DLD1 (cell line): ENCODE data around the gene TKTL2.

ENCODE experiments used
- in situ Hi-C: cut with HindIII; loops from 2 replicates; pipeline ENCODE4 v1.10.0; 2017; ENCODE audit warnings: low sequenced_read_pairs

The TKTL2 gene, protein sequence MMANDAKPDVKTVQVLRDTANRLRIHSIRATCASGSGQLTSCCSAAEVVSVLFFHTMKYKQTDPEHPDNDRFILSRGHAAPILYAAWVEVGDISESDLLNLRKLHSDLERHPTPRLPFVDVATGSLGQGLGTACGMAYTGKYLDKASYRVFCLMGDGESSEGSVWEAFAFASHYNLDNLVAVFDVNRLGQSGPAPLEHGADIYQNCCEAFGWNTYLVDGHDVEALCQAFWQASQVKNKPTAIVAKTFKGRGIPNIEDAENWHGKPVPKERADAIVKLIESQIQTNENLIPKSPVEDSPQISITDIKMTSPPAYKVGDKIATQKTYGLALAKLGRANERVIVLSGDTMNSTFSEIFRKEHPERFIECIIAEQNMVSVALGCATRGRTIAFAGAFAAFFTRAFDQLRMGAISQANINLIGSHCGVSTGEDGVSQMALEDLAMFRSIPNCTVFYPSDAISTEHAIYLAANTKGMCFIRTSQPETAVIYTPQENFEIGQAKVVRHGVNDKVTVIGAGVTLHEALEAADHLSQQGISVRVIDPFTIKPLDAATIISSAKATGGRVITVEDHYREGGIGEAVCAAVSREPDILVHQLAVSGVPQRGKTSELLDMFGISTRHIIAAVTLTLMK

DNA sequence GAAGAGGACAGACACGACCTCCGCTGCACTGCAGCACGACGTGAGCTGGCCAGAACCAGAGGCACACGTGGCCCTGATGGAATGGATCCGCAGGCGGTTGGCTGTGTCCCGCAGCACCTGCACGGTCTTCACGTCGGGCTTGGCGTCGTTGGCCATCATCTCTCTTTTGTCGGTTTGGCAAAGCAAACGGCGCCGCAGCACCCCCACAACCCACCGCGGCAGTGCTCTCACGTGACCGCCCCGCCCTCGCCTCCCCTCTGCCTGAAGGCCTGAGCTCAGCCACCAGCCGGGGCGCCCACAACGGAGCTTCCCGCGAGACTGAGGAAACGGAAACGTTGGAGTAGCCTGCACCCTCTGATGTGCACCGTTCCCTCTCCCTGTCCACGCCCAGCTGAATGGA, at the start of gene TKTL2:
Gene TKTL2 (minus strand): TSS at position 179 of the 400 bp plus-strand sequence. CDS start 20 bp downstream, at position 159.
- in situ Hi-C loops: no loop called here

DNA sequence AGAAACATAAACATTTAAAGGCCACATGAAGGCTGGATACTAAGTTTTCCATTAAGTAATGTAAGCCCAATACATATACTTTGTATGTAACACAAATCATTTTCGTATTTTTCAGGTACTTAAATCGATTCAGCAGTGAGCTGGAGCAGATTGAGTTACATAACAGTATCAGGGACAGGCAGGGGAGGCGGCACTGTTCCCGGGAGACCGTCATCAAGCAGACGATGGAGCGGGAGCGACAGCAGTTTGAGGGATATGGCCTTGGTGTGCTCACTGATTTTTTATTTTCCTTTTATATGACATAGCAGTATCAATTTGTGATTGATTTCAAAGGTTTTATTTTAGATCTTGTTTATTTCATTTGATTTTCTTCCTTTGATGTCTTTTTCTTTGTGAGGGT, 41.6 kb upstream of the TKTL2 start:
- in situ Hi-C loops: no loop called here

DNA sequence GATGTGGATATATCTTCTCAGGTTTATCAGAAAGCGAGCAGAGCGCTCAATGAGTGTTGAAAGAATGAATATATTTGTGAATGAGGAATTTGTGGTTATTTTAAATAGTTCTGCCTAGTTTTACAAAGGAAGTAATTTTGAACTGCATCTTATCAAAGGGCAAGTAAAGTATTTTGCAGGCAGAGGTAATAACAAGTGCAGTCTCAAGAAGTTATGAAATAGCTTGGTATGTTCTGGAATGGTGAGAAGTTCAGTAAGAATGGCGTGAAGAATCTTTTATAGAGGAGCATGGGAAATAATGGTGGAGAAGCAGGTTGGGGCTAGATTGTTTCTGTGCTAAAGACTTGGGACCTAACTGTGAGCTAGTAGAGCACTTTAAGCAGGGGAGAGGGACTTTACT, 31.8 kb upstream of the TKTL2 start:
- in situ Hi-C loops: no loop called here

DNA sequence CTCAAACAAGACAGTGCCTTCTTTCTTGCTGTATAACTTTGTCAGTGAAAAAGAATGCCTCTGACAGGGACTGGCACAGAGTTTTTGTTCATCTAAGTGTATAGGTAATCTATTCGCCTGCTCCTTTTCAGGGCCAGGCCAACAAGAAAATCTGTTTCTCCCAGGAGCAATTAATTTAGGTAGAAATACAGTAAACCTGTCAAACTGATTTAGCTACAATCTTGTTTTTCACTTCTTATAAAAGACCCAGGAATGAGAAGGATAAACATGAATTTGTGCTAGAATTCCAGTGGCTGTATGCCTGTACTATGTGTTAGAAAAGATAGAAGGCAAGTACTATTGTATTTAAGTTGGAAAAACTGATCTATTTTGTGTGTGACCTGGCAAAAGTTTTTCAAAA, 27.0 kb upstream of the TKTL2 start:
- in situ Hi-C loops: no loop called here

DNA sequence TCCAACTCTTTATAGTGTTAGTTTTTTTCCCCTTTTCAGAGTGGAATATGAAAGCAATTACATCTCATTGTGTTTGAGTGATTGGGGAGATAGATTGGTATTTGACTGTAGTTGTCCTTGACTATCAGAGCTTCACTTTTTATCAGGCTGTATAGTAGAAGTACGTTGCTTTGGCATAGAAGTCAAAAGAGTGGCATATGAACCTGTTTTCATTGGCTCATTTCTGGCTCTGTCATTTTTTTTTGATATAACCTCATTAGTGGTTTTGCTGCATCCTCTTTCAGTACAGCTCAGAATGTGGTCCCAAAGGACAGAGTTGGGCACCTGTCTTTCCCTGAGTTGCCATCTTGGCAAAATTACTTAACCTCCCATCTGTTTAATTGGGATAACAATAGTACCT, 22.3 kb upstream of the TKTL2 start:
- in situ Hi-C loops: no loop called here

DNA sequence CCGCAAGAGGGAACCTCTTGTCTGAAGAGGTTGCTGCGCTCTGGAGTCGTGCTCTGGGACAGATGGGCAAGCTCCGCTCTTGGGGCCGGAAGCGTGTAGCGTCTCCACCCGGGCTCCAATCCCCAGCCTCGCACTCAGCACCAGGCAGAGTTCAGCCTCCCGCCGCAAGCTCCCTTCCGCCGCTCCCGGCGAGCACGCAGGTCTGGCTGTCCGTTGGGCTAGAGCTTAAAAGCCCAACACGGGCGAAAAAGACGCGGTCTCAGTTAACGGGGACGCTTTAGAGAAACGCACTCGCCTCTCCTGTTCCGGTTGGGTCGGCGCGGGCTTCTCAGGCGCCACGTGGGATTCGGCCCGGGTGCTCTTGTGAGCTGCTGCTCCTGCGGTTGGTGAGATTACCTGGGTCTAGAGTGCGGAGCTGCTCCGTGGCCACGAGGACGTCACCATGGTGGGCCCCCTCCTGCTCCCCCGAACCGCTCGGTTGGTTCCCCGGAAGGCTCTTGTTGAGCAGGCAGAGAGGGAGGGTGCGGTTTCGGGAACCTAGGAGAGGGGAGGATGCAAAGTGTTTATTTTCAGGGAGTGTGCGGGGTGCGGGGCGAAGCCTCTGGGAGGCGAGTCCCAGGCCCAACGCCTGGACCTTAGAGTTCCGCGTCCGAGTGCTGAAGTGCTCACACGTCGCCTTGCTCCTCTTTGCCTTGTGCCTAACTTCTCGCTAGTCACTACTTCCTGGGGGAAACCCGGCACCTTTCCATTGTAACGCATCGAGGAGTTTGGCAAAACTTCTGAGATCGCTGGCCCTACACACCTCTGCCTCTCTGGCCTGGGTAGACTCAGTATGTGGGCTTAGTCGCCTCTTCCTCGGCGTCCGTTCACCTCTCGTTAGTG, 21.0 kb upstream of the TKTL2 start, which contains the start of gene TMA16:
Gene TMA16 (plus strand): TSS at position 331 of the 882 bp plus-strand sequence. CDS start 112 bp downstream, at position 443.
- in situ Hi-C loops: no loop called here

DNA sequence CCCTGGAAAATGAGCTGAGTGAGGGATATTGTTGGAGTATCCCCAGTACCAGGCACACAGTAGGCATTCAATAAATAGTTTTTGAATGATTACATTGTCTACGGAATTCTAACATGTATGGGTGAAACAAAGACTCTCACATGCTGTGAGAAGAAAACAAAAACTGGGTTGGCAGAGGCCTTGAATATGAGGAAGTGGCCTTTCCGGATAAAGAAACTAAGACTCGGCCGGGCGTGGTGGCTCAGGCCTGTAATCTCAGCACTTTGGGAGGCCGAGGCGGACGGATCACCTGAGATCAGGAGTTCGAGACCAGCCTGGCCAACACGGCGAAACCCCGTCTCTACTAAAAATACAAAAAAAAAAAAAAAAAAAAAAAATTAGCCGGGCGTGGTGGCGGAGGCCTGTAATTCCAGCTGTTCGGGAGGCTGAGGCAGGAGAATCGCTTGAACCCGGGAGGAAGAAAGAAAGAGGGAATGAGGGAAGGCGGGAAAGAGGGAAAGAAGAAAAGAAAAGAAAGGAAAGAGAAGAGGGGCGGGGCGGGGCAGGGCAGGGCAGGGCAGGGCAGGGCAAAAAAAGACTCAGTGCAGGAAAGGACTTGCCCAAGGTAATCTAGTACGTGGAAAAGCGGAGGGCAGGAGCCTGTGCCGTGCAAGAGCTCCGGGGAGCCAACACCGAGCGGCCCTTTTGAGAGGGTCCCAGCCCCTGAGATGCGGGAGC, 20.2 kb upstream of the TKTL2 start:
- in situ Hi-C loops: no loop called here

DNA sequence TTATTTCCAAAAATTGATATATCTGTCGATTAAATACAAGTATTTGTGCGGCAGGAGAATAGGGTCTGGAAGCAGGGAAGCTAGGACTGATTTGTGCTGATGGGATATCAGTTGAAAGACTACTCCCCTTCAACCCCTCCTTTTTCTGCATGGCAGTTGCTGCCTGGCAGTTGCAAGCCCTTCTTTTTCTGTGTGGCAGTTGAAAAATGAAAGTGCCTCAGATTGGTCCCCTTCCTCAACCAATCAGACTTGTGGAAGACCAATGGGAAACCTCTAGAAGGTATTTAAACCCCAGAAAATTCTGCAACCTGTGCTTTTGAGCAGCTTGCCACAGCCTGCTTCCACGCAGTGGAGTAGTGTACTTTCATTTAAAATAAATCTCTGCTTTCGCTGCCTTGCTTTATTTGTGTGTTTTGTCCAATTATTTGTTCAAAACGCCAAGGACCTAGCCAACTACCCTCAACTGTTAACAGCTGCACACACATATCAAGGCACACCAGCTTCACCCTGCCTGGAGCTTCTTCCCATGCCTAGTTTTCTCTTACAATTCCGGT, 19.5 kb upstream of the TKTL2 start:
- in situ Hi-C loops: no loop called here

DNA sequence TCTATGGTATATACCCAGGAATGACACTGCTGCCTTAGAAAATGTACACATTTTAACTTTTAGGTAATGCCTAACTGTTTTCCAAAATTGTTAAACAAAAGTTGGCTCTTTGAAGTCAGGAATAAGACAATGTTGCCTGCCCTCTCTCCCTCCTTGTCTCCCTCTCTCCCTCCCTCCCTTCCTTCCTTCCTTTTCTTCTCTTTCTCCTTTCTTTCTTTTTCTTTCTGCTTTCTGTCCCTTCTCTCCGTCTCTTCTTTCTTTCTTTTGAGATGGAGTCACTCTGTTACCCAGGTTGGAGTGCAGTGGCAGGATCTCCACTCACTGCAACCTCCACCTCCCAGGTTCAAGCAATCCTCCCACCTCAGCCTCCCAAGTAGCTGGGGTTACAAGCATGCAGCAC, 16.4 kb upstream of the TKTL2 start:
- in situ Hi-C loops: no loop called here

DNA sequence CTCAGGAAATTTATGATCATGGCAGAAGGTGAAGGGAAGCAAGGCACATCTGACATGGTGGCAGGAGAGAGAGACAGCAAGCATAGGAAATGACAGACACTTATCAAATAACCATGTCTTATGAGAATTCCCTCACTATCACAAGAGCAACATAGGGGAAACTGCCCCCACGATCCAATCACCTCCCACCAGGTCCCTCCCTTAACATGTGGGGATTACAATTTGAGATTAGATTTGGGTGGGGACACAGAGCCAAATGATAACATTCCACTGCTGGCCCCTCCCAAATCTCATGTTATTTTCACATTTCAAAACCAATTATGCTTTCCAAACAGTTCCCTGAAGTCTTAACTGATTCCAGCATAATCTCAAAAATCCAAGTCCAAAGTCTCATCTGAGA, 12.8 kb upstream of the TKTL2 start:
- in situ Hi-C loops: no loop called here

DNA sequence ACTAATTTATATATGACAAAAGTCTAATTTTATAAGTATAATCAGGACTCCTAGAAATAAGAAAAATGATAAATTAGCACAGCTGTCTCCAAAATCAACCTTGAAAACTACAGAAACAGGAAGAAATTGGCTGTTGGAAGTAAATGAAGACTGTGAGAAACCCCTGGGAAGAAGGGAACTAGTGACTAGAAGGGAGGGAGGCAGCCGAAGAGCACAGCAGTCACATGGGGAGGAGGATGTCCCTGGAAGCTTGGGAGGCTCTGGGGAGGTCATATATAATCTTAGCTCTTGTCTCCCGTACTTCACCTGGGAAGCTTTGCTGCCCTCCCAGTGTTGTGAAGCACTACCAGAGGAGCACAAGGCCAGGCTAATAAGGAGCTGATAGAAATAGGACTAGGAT, 12.0 kb upstream of the TKTL2 start:
- in situ Hi-C loops: no loop called here

DNA sequence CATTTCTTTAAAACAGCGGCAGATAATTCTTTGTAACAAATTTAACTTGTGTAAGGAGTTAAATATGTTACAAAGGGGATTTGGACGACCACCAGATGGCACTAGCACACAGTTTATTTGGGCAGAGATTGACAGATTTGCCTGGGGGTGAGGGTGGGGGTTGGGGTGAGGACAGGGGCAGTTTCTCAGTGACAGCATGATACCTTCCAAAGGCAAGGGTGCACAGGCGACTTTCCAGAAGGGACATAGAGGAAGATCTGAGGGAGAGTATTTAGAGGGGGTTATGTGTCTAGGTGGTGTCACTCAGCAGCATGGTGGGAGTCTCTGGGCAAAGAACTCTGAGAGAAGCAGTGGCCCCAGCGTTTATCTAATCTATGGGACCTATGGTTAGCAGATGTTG, 11.4 kb upstream of the TKTL2 start:
- in situ Hi-C loops: no loop called here

DNA sequence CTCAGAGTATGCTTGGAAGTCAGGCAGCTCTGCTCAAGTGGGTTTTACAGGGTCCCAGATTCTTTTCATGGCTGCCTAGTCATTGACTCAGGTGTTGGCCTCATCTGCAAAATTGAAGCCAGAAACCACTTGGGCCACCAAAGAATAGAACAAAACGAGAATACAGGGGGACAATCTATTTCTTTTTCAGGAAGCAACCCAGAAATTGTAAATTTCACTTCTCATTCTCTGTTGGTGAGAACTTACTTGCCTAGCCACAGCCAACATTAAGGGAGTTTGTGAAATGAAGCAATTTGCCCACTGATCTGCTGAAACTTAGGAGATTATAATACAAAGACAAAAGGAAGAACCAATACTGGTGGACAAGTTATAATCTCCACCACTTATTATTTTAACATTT, 8.6 kb upstream of the TKTL2 start:
- in situ Hi-C loops: no loop called here

DNA sequence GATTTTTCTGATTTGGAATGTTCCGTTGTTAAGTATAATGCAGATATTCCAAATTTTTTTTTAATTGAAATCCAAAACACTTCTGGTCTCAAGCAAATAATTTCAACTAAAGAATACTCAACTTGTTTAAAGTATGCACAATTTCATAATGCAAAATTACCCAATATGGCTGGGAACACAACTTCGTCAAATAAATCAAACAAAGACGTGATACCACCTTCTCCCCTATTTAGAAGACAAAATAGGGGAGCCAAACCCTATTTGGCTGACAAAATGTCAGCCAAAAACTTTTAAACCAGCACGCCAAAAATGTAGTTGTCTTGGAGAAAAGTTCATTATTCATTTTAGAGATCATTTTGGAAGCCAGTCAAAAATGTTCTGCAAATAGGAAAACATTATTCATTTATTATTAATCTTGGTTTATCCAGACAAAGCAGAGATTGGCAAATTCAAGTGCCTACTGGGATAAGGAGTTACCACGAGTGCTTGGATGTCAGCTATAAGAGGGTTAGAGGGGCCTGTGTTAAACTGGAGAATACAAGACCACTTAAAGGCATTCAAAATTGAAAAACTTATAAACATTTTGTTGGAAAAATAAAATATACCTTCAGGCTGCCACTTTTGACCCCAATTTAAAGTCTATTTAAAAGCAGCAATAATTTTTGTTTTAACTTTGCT, 3.3 kb upstream of the TKTL2 start:
- in situ Hi-C loops: no loop called here

DNA sequence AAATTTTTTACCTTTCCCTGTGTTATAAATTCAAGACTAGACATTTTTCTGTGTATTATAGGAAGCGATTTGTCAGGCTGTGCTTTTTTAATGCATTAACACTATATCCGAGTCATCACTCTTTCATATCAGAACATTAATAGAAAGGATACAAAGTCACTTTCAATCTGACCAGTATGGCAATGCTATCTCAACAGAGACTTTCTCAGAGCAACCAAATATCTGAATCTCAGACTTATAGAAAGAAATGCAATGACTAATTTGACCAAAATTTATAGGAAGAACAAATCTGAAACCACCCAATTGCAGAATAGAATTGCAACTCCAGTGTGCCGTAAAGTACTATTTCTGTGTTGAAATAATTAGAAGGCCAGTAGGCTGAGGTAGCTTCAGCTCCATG, 473 bp upstream of the TKTL2 start:
- in situ Hi-C loops: no loop called here

DNA sequence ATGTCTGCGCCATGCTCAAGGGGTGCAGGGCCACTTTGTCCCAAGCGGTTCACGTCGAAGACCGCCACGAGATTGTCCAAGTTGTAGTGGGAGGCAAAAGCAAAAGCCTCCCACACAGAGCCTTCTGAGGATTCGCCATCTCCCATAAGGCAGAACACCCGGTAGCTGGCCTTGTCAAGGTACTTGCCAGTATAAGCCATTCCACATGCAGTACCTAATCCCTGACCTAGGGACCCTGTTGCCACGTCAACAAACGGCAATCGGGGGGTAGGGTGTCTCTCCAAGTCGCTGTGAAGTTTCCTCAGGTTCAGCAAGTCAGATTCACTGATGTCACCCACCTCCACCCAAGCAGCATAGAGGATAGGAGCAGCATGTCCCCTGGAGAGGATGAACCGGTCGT, 424 bp downstream of the TKTL2 start:
- in situ Hi-C loops: no loop called here

DNA sequence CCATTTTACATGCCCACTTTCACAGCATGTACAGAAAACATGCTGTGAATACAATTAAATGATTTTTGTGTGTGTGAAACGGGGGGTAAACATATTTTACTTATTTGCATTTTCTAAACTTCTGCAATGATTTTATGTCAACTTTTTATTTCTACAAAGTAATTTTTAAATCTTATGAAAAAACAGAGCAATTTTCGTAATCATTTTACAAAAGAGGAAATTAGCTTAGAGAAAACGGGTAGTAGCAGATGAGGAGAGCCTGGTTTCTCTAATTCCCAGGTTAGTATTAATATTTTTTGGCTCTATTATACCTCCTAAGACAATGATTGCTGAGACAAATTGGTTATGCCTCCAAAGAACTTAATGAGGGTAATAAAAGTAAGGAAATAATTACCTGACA, 3.2 kb downstream of the TKTL2 start:
- in situ Hi-C loops: no loop called here

DNA sequence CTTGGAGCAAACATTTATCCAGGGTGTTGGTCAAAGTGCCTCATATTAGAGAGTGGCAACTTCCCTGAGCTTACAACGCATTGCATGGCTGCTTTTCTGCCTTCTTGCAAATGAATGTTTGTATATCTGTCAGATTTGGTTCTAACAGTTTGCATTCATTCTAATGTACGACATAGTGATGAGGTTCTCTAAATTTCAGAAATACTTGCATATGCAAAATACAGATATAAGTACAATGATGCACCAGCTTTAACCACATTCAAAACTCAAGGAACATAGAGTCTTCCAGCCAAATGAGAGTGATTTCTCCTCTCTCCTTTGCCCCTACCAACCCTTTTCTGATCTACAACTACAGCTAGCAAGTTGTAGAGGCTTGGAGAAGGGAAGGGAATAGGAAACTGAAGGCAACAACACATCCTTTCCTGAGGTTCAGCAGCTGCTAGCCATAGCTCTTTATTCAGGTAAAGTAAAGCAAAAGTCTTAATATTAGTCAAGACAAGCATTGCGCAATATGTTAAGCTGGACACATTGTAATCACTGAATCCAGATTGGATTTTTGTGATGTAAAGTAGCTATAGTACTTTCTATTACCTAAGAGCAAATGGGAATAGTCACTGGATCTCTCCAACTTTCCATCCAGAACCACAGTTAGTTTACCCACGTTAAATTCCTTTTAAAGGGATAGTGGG, 6.3 kb downstream of the TKTL2 start:
- in situ Hi-C loops: no loop called here

DNA sequence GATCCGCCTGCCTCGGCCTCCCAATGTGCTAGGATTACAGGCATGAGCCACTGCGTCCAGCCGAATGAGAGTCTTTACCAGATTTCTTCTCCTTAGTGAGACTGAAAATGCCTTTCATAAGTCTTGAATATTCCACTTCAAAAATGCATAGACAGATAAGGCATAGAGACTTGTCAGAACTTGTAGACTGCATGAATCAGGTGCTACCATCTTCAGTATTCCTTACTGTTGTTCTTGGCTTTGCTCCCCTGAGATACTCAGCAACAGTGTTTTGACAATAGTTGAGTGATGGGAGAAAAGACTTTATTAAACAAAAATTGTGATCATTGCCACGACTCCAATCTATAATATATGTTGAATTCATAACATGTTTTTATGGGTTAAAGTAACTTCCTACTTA, 11.0 kb downstream of the TKTL2 start:
- in situ Hi-C loops: no loop called here
